Aorta (tissue), 5 donors: ENCODE measurements around the gene CYP4B1. TPM values are rescaled to one million over a fixed set of nuclear protein-coding genes. Genes with fewer than 3 reads are reported as not detected.

Experiments used
- ATAC-seq: fragments of 200-7000 bp; cut with Tn5 transposase; one replicate; pipeline ENCODE4 v1.9.1; 2022; ENCODE audit warnings: moderate library complexity; ENCODE audit not compliant: low FRiP score
- DNase-seq, 2 donors: peaks; one replicate each; pipeline ENCODE4 v3.0.0-alpha.2; 2020
- H3K27ac ChIP-seq, 2 donors: one replicate each; pipeline ENCODE4 v1.5.1; 2013; ENCODE audit warnings: low read length in 2 of 2, mild to moderate bottlenecking in 2 of 2, moderate library complexity in 2 of 2, control low read depth in 1 of 2, inconsistent platforms in 1 of 2, low read depth in 1 of 2
- H3K27me3 ChIP-seq, 2 donors: one replicate each; pipeline ENCODE4 v1.6.1; 2013; ENCODE audit warnings: control low read depth in 1 of 2, low read length in 1 of 2, mild to moderate bottlenecking in 1 of 2, moderate library complexity in 1 of 2; ENCODE audit not compliant: insufficient read depth in 2 of 2, control insufficient read depth in 1 of 2
- H3K36me3 ChIP-seq, 2 donors: one replicate each; pipeline ENCODE4 v1.6.1; 2013; ENCODE audit warnings: control low read depth in 1 of 2, low read length in 1 of 2, mild to moderate bottlenecking in 1 of 2; ENCODE audit not compliant: insufficient read depth in 2 of 2, control insufficient read depth in 1 of 2
- H3K4me1 ChIP-seq, 2 donors: one replicate each; pipeline ENCODE4 v1.6.1; 2013; ENCODE audit warnings: low read length in 2 of 2, control low read depth in 1 of 2, mild to moderate bottlenecking in 1 of 2, moderate library complexity in 1 of 2; ENCODE audit not compliant: insufficient read depth in 2 of 2, control insufficient read depth in 1 of 2
- H3K4me3 ChIP-seq, 2 donors: one replicate each; pipeline ENCODE4 v1.5.1; 2013; ENCODE audit warnings: low read length in 2 of 2, control low read depth in 1 of 2, mild to moderate bottlenecking in 1 of 2
- H3K9me3 ChIP-seq: one replicate; pipeline ENCODE4 v1.6.1; 2013; ENCODE audit warnings: mild to moderate bottlenecking, low read length; ENCODE audit not compliant: control insufficient read depth
- WGBS, 2 donors: extraction: QIAGEN DNeasy Blood & Tissue Kit; methylation state at CpG; one replicate each; pipeline ENCODE4 v1.1.7; 2013; 5-methylcytosine and 5-hydroxymethylcytosine counted together
- intact Hi-C, 2 donors: fragments of 100-400 bp; cut with DNase I; formaldehyde crosslinking; loops; one replicate each; pipeline versions ENCODE4 v1.14.2 to v1.15.0; 2022
- polyA plus RNA-seq, 2 donors: library from polyadenylated mRNA; stranded (reverse); fragments of 200-250 nt; gene quantifications; one replicate each; pipeline ENCODE4 v1.2.3, GENCODE V29; 2013
- total RNA-seq, 2 donors: library from RNA; stranded (reverse); fragmentation: NEBNext Ultra II Directional; extraction: Animal tissue kit (Norgen Biotek cat#: 25700); gene quantifications; one replicate each; pipeline ENCODE4 v1.2.1, GENCODE V29; 2021
- donor health status: healthy with polysubstance abuse.
- donor health status: Bipolar disorder and iron deficiency.
- donor health status: DM: no; HTN: no; CAD: no.
- donor health status: DM: no; HTN: no; CAD: no.
- donor health status: DM: yes; HTN: yes; CAD: no.

CYP4B1 gene
- total and polyA plus RNA-seq, 4 donors = 1.5 to 13.6 (median 5.2) TPM

- intact Hi-C loops = no loop called here
- no peak overlapping the region for H3K27ac ChIP-seq
- H3K27me3 ChIP-seq = no peaks in the 10 kb centered on the region
- H3K9me3 ChIP-seq = no peaks in the 10 kb centered on the region
- H3K4me1 ChIP-seq = no peaks in the 10 kb centered on the region
- no peak overlapping the region for H3K4me3 ChIP-seq
- 71 to 92% methylated on average over 3 of the region's 3 CpGs for WGBS, 2 donors
- no peak for ATAC-seq
- DNase-seq = no peak
- no peaks in the 10 kb centered on the region for H3K36me3 ChIP-seq
These were observed 11.1 kb downstream of the CYP4B1 start for GRCh38 chr1:46809904-46810303.

- H3K4me3 ChIP-seq = no peak overlapping the region
- H3K27ac ChIP-seq = no peak overlapping the region
- no peaks in the 10 kb centered on the region for H3K9me3 ChIP-seq
- no peaks in the 10 kb centered on the region for H3K4me1 ChIP-seq
- intact Hi-C loops = no loop called here
- H3K27me3 ChIP-seq = no peaks in the 10 kb centered on the region
- H3K36me3 ChIP-seq = no peaks in the 10 kb centered on the region
- WGBS, 2 donors = 88% methylated on average over 5 of the region's 5 CpGs
- no peak for DNase-seq
- no peak for ATAC-seq
These were observed 11.8 kb downstream of the CYP4B1 start for GRCh38 chr1:46810596-46810995.

- DNase-seq = no peak
- intact Hi-C loops = no loop called here
- H3K27ac ChIP-seq = no peak overlapping the region
These were observed 12.2 kb downstream of the CYP4B1 start for GRCh38 chr1:46811053-46811452.

DNA sequence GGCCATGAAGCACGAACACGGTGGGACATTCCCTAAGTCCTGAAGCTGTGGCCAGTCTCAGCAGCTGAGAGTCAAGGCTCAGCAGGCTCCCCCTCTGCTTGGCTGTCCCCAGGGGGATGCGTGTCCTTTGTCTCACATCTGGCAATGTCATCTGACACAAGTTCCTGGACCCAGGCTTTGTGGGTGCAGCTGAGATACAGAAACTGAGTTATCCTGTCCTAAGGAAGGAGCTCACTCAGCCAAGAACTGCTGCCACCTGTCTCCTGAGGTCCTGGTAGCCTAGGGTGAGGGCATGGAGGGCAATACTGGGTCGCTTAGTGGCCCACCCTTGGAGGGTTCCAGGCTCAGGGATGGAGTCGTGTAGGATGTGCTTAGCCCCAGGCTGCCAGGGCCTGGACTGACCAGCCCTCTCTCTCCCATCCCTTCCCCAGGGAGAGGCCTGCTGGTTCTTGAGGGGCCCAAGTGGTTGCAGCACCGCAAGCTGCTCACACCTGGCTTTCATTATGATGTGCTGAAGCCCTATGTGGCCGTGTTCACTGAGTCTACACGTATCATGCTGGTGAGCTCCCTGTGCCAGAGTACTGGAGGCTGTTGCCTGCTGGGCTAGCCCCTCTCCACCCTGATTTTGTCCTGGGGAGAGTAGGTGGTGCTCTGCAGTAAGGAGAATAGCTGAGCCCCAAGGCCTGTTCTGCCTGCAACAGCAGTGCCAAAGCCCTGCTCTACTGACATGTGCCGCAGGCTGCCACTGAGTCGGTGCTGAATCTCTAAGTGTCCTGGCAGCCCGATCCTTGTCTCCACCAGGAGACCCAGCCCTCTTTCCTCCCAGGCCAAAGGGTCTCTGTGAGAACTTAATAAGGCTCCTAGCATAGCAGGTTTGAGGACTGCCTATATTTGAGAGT, 13.5 kb downstream of the CYP4B1 start:
- H3K27ac ChIP-seq = no peak overlapping the region
- intact Hi-C loops = no loop called here

More at GRCh38 chr1:46811053-46811452, 12.2 kb downstream of the CYP4B1 start:
- H3K36me3 ChIP-seq = no peaks in the 10 kb centered on the region
- H3K4me1 ChIP-seq = no peaks in the 10 kb centered on the region
- no peak for ATAC-seq
- no peaks in the 10 kb centered on the region for H3K27me3 ChIP-seq
- WGBS, 2 donors = 87 to 88% methylated on average over 4 to 5 of the region's 5 CpGs
- no peak overlapping the region for H3K4me3 ChIP-seq
- no peaks in the 10 kb centered on the region for H3K9me3 ChIP-seq

GRCh38 chr1:46812996-46813857, 14.4 kb downstream of the CYP4B1 start:
- ATAC-seq (no peak), DNase-seq (no peak)
- WGBS, 2 donors = 85 to 86% methylated on average over 11 of the region's 11 CpGs
- Histone ChIP-seq H3K9me3 (no peaks in the 10 kb centered on the region), H3K27ac (no peak overlapping the region), H3K4me1 (no peaks in the 10 kb centered on the region), H3K4me3 (no peak overlapping the region), H3K36me3 (no peaks in the 10 kb centered on the region), H3K27me3 (no peaks in the 10 kb centered on the region)
- intact Hi-C loops = no loop called here

More for the DNA sequence above, 13.5 kb downstream of the CYP4B1 start:
- Histone ChIP-seq H3K4me1 (no peaks in the 10 kb centered on the region), H3K36me3 (no peaks in the 10 kb centered on the region), H3K4me3 (no peak overlapping the region), H3K9me3 (no peaks in the 10 kb centered on the region), H3K27me3 (no peaks in the 10 kb centered on the region)
- DNase-seq (no peak), ATAC-seq (no peak)
- 75 to 76% methylated on average over 11 of the region's 11 CpGs for WGBS, 2 donors

DNA sequence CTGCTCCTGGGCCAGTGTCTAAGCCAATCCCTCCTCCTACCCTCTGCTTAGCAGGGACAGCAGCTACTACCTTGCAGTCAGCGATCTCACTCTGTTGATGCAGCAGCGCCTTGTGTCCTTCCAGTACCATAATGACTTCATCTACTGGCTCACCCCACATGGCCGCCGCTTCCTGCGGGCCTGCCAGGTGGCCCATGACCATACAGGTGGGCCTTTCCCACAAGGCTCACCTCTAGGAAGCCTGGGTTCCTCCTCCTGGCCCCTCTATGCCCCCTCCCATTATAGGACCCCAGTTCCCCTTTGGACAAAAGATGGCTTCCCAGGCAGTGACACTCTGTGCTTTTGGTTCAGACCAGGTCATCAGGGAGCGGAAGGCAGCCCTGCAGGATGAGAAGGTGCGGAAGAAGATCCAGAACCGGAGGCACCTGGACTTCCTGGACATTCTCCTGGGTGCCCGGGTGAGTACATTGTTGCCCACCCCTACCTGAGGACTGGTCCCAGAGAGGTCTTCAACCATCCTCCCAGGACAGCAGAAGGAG, 15.1 kb downstream of the CYP4B1 start:
- Histone ChIP-seq H3K4me1 (no peaks in the 10 kb centered on the region), H3K36me3 (no peaks in the 10 kb centered on the region), H3K27me3 (no peaks in the 10 kb centered on the region), H3K27ac (no peak overlapping the region), H3K4me3 (no peak overlapping the region), H3K9me3 (no peaks in the 10 kb centered on the region)
- ATAC-seq (no peak), DNase-seq (no peak)
- WGBS, 2 donors = 91 to 92% methylated on average over 9 of the region's 9 CpGs
- intact Hi-C loops = no loop called here

- no peaks in the 10 kb centered on the region for H3K4me1 ChIP-seq
- H3K27ac ChIP-seq = no peak overlapping the region
- no peak overlapping the region for H3K4me3 ChIP-seq
- no peaks in the 10 kb centered on the region for H3K36me3 ChIP-seq
- intact Hi-C loops = no loop called here
- no peak for DNase-seq
- no peaks in the 10 kb centered on the region for H3K9me3 ChIP-seq
- WGBS, 2 donors = 83 to 94% methylated on average over 6 of the region's 6 CpGs
- ATAC-seq = no peak
- H3K27me3 ChIP-seq = no peaks in the 10 kb centered on the region
These were observed 16.3 kb downstream of the CYP4B1 start for GRCh38 chr1:46815133-46815532.

DNA sequence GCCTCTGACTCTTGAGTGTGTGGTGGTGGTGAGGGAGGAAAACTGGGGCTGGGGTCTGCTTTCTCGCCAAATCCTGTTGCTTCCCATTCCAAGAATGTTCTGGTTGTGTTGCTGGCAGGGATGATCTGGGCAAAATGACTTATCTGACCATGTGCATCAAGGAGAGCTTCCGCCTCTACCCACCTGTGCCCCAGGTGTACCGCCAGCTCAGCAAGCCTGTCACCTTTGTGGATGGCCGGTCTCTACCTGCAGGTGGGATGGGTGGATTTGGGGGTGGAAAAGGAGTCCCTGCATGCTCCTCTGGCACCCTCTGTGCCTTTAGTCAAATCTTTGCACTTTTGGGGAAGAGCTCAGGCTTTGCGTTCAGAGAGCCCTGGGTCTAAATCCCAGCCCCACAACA, 18.1 kb downstream of the CYP4B1 start:
- no peaks in the 10 kb centered on the region for H3K9me3 ChIP-seq
- no peaks in the 10 kb centered on the region for H3K27me3 ChIP-seq
- no peak overlapping the region for H3K27ac ChIP-seq
- intact Hi-C loops = no loop called here
- DNase-seq (no peak), ATAC-seq (no peak)
- WGBS, 2 donors = 78 to 87% methylated on average over 5 of the region's 5 CpGs
- no peaks in the 10 kb centered on the region for H3K4me1 ChIP-seq
- H3K36me3 ChIP-seq = no peaks in the 10 kb centered on the region
- no peak overlapping the region for H3K4me3 ChIP-seq
